GM19025 (cell line): Measurements from ENCODE around the gene AK8.

Source experiments
- ATAC-seq: cut with Tn5 transposase; IDR thresholded peaks from one replicate; pipeline ENCODE4 v1.9.1; 2021; ENCODE audit warnings: mild to moderate bottlenecking, low read depth, moderate library complexity; ENCODE audit not compliant: unreplicated experiment

AK8 gene

GRCh38 chr9:132802121-132802795, 75.8 kb downstream of the AK8 start:
- ATAC-seq = no peak

- ATAC-seq = no peak
Measured at GRCh38 chr9:132801659-132802058, 76.4 kb downstream of the AK8 start.

GRCh38 chr9:132800038-132800648, 77.9 kb downstream of the AK8 start:
- ATAC-seq = no peak

- ATAC-seq = no peak
Measured at GRCh38 chr9:132798817-132799790, 79.0 kb downstream of the AK8 start.

GRCh38 chr9:132797861-132798659, 80.0 kb downstream of the AK8 start:
- no peak for ATAC-seq

GRCh38 chr9:132795511-132796303, 82.4 kb downstream of the AK8 start:
- ATAC-seq = no peak

- no peak for ATAC-seq
Measured at GRCh38 chr9:132794730-132795380, 83.2 kb downstream of the AK8 start.

GRCh38 chr9:132793606-132794580, 84.2 kb downstream of the AK8 start:
- no peak for ATAC-seq

GRCh38 chr9:132792547-132792946, 85.5 kb downstream of the AK8 start:
- ATAC-seq = no peak

GRCh38 chr9:132791699-132792240, 86.3 kb downstream of the AK8 start:
- no peak for ATAC-seq

GRCh38 chr9:132789719-132790118, 88.4 kb downstream of the AK8 start:
- ATAC-seq = no peak

- no peak for ATAC-seq
Measured at GRCh38 chr9:132788378-132788777, 89.7 kb downstream of the AK8 start.

- no peak for ATAC-seq
Measured at GRCh38 chr9:132787748-132788159, 90.3 kb downstream of the AK8 start.

GRCh38 chr9:132784286-132784830, 93.7 kb downstream of the AK8 start:
- no peak for ATAC-seq

- ATAC-seq = no peak
Measured at GRCh38 chr9:132783006-132783405, 95.1 kb downstream of the AK8 start.

GRCh38 chr9:132782037-132782436, 96.0 kb downstream of the AK8 start:
- ATAC-seq = no peak

- no peak for ATAC-seq
Measured at GRCh38 chr9:132780230-132781007, 97.7 kb downstream of the AK8 start.
